Caco-2 (cell line): Measurements from ENCODE around the gene LRP6. TPM values are rescaled to one million over a fixed set of nuclear protein-coding genes. Genes with fewer than 3 reads are reported as not detected.

ENCODE experiments used
- BruUV-seq: library from RNA; stranded (reverse); fragments of 400-500 nt; replicated peaks from 2 replicates; lab custom pipeline; 2021; lab: Mats Ljungman, UMichigan
- CTCF ChIA-PET: fragments of 300-600 bp; sonication (Branson Sonifier 250); formaldehyde crosslinking; loops from one replicate; lab custom pipeline; 2022; ENCODE audit warnings: antibody characterized with exemption; lab: Charles Lee
- POLR2A ChIA-PET: fragments of 300-600 bp; sonication (Branson Sonifier 250); formaldehyde crosslinking; loops from one replicate; lab custom pipeline; 2022; ENCODE audit warnings: antibody characterized with exemption; lab: Charles Lee
- DNase-seq, 2 experiments: peaks; one replicate each; pipeline versions ENCODE4 v3.0.0 to v3.0.0-alpha.2; 2020 to 2022
- H3K27me3 ChIP-seq: replicated peaks from 2 replicates; pipeline ENCODE4 v1.6.0; 2011; ENCODE audit warnings: low read length; ENCODE audit not compliant: control insufficient read depth, insufficient read depth
- H3K36me3 ChIP-seq: 2 replicates; pipeline ENCODE4 v1.5.1; 2011; ENCODE audit warnings: low read length; ENCODE audit not compliant: control insufficient read depth, insufficient read depth
- H3K4me1 ChIP-seq: fragments of 250-450 bp; sonication (Bioruptor Pico); 2 replicates; pipeline ENCODE4 v1.5.1; 2020; ENCODE audit warnings: mild to moderate bottlenecking
- H3K4me3 ChIP-seq: 2 replicates; pipeline ENCODE4 v1.5.1; 2011; ENCODE audit warnings: low read depth, mild to moderate bottlenecking, control low read depth, low read length
- H3K9me3 ChIP-seq: fragments of 250-450 bp; sonication (Bioruptor Pico); 2 replicates; pipeline ENCODE4 v1.5.1; 2020; ENCODE audit warnings: mild to moderate bottlenecking, moderate library complexity
- H3K27ac Mint-ChIP-seq: one replicate; pipeline ENCODE4 v1.8.0; 2022; ENCODE audit warnings: mixed read lengths; ENCODE audit not compliant: unreplicated experiment
- H3K27me3 Mint-ChIP-seq: one replicate; pipeline ENCODE4 v1.8.0; 2022; ENCODE audit warnings: mixed read lengths; ENCODE audit not compliant: insufficient read depth, unreplicated experiment
- H3K36me3 Mint-ChIP-seq: one replicate; pipeline ENCODE4 v1.8.0; 2022; ENCODE audit warnings: mild to moderate bottlenecking, mixed read lengths; ENCODE audit not compliant: insufficient read depth, unreplicated experiment
- H3K4me1 Mint-ChIP-seq: one replicate; pipeline ENCODE4 v1.8.0; 2022; ENCODE audit warnings: low read depth, mixed read lengths; ENCODE audit not compliant: unreplicated experiment
- H3K4me3 Mint-ChIP-seq: one replicate; pipeline ENCODE4 v1.8.0; 2022; ENCODE audit warnings: mild to moderate bottlenecking, moderate library complexity, mixed read lengths; ENCODE audit not compliant: unreplicated experiment
- H3K9me3 Mint-ChIP-seq: one replicate; pipeline ENCODE4 v1.8.0; 2022; ENCODE audit warnings: mixed read lengths; ENCODE audit not compliant: unreplicated experiment
- intact Hi-C: fragments of 100-400 bp; cut with micrococcal nuclease; formaldehyde crosslinking; loops from one replicate; pipeline ENCODE4 v1.10.0; 2022; ENCODE audit not compliant: unreplicated experiment
- total RNA-seq: library from RNA; stranded (reverse); gene quantifications from 2 replicates; pipeline ENCODE4 v1.2.3, GENCODE V29; 2022
- TF ChIP-seq, protein P1 (sequence below), 2 experiments: fragments of 200-600 bp in 1 of 2; IDR thresholded peaks; 1 replicate in 1 of 2; 2 replicates in 1 of 2; pipeline versions ENCODE4 v1.5.1 to v1.8.0; 2011 to 2022; ENCODE audit warnings: antibody characterized with exemption in 1 of 2, control low read depth in 1 of 2, inconsistent platforms in 1 of 2, low read depth in 1 of 2, low read length in 1 of 2, mild to moderate bottlenecking in 1 of 2, moderate library complexity in 1 of 2; ENCODE audit not compliant: insufficient read depth in 1 of 2, severe bottlenecking in 1 of 2, unreplicated experiment in 1 of 2

LRP6 gene
- total RNA-seq, 1 experiment from 2014 or later, result 72.7 TPM

DNA sequence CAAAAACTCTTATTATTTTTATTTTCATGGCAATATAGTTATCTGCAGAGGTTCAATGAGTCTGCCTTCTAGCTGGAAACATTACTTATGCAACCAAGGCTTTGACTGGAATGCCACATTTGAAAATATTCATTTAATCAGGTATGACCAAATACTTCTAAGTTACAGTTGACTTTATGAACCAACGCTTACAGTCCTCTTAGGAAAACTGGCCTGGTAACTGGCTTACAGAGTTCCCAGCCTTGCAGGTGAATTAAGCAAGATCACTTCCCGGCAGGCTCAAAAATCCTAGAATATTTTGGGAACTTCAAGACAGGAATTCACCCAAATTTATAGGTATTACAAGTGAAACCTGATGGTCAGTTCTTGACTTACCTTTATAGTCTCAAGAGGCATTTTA is 12.3 kb downstream of the LRP6 start:
- H3K4me3 ChIP-seq, result no peak overlapping the region
- CTCF ChIA-PET, result no interaction called here
- Mint-ChIP-seq H3K9me3 (no peaks in the 10 kb centered on the region), H3K27me3 (no peaks in the 10 kb centered on the region), H3K4me1 (peaks cover 26% of the 10 kb centered on the region), H3K27ac (no peak overlapping the region), H3K36me3 (peaks cover 13% of the 10 kb centered on the region), H3K4me3 (no peak overlapping the region)
- TF ChIP-seq, protein P1, sequence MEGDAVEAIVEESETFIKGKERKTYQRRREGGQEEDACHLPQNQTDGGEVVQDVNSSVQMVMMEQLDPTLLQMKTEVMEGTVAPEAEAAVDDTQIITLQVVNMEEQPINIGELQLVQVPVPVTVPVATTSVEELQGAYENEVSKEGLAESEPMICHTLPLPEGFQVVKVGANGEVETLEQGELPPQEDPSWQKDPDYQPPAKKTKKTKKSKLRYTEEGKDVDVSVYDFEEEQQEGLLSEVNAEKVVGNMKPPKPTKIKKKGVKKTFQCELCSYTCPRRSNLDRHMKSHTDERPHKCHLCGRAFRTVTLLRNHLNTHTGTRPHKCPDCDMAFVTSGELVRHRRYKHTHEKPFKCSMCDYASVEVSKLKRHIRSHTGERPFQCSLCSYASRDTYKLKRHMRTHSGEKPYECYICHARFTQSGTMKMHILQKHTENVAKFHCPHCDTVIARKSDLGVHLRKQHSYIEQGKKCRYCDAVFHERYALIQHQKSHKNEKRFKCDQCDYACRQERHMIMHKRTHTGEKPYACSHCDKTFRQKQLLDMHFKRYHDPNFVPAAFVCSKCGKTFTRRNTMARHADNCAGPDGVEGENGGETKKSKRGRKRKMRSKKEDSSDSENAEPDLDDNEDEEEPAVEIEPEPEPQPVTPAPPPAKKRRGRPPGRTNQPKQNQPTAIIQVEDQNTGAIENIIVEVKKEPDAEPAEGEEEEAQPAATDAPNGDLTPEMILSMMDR (IDR thresholded peaks at IDR 0.05; ENCODE audit: insufficient read depth in 1 of 2, low read depth in 1 of 2, low read length in 1 of 2, severe bottlenecking in 1 of 2, unreplicated experiment in 1 of 2), result no peak
- POLR2A ChIA-PET, result no interaction called here
- no peaks in the 10 kb centered on the region for H3K27me3 ChIP-seq
- no peaks in the 10 kb centered on the region for H3K9me3 ChIP-seq
- intact Hi-C loops, result no loop called here
- H3K36me3 ChIP-seq, result no peaks in the 10 kb centered on the region
- DNase-seq, result no peak
- H3K4me1 ChIP-seq, result no peaks in the 10 kb centered on the region; the same call in 1 of the 2 replicates
- no TSS peak for BruUV-seq

DNA sequence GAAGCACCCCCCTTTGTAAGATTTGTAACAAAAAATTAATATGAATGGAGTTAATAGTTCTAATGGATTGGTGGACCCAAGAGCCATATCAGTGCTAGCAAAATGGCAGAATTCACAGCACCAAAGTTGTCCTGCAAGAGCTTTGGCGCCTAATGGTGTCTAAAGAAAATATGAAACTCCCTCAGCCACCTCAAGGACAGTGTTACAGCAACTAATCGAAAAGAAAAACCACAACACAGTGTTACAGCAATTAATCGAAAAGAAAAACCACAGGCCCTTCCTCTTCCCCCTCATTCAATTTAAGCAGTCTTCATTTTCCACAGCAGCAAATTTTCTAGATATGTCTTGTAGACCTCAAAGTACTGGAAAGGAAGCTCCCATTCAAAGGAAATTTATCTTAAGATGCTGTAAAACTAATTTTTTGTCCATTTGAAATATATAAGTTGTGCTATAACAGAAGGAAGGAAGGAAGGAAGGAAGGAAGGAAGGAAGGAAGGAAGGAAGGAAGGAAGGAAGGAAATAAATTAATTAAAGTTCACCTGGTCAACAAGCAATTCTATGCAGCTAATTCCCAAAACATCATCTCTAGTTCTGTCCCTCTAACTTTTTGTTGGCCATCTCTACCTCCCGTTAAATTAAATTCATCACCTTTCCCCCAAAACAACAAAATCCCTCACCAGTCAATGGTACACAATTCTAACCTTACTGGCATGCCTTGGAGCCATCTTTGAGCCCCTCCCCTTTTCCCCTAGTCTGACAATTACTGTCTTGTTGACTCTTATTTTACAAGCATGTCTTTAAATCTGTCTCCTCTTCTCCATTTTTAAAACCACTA is 17.4 kb downstream of the LRP6 start:
- BruUV-seq, result no TSS peak
- Histone ChIP-seq H3K4me1 (no peaks in the 10 kb centered on the region; the same call in 1 of the 2 replicates), H3K36me3 (no peaks in the 10 kb centered on the region), H3K4me3 (no peak overlapping the region), H3K9me3 (no peaks in the 10 kb centered on the region), H3K27me3 (no peaks in the 10 kb centered on the region)
- no peaks in the 10 kb centered on the region for H3K27me3 Mint-ChIP-seq
- H3K27ac Mint-ChIP-seq, result no peak overlapping the region
- ChIA-PET CTCF (no interaction called here), POLR2A (no interaction called here)
- intact Hi-C loops, result no loop called here
- no peak overlapping the region for H3K4me3 Mint-ChIP-seq
- peaks cover 21% of the 10 kb centered on the region for H3K4me1 Mint-ChIP-seq
- DNase-seq, result no peak
- peaks cover 21% of the 10 kb centered on the region for H3K36me3 Mint-ChIP-seq
- TF ChIP-seq, protein P1 (IDR thresholded peaks at IDR 0.05; ENCODE audit: insufficient read depth in 1 of 2, low read depth in 1 of 2, low read length in 1 of 2, severe bottlenecking in 1 of 2, unreplicated experiment in 1 of 2), result no peak
- no peaks in the 10 kb centered on the region for H3K9me3 Mint-ChIP-seq

DNA sequence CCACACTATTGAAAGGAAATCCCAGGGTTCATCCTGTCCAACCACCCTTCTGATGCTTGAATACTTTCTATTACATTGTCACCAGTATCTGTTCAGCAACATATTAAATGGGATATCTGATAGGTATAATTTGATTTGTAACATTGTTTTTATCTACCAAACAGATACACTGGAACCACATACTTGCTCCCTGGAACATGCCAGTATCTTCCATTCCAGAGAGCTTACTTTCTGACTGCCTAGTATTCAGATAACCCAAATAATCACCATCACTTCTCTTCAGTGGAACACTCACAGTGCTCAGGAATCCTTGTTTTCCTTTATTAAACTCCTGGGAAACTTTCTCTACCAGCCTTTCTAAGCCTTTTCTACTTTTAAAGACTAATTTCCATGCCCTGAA is 19.3 kb downstream of the LRP6 start:
- TF ChIP-seq, protein P1 (IDR thresholded peaks at IDR 0.05; ENCODE audit: insufficient read depth in 1 of 2, low read depth in 1 of 2, low read length in 1 of 2, severe bottlenecking in 1 of 2, unreplicated experiment in 1 of 2), result no peak
- Mint-ChIP-seq H3K4me3 (no peak overlapping the region), H3K9me3 (no peaks in the 10 kb centered on the region), H3K27ac (peak overlapping the region; percentile 1), H3K4me1 (peaks cover 21% of the 10 kb centered on the region), H3K36me3 (peaks cover 29% of the 10 kb centered on the region), H3K27me3 (no peaks in the 10 kb centered on the region)
- ChIA-PET POLR2A (no interaction called here), CTCF (no interaction called here)
- DNase-seq, result no peak
- intact Hi-C loops, result no loop called here
- Histone ChIP-seq H3K27me3 (no peaks in the 10 kb centered on the region), H3K4me3 (no peak overlapping the region), H3K36me3 (no peaks in the 10 kb centered on the region; the same call in 1 of the 2 replicates), H3K4me1 (no peaks in the 10 kb centered on the region), H3K9me3 (no peaks in the 10 kb centered on the region)
- BruUV-seq, result no TSS peak
